GM23338 (cell line): Measurements from ENCODE around the gene GRIN2C. TPM values are rescaled to one million over a fixed set of nuclear protein-coding genes. Genes with fewer than 3 reads are reported as not detected.

Source experiments
- ATAC-seq: fragments of 200-7000 bp; cut with Tn5 transposase; 3 replicates; pipeline ENCODE4 v1.9.1; 2020
- DNase-seq: peaks from one replicate; pipeline ENCODE4 v3.0.0-alpha.2; 2015; ENCODE audit warnings: low spot score
- H2AFZ ChIP-seq: fragments of 200-600 bp; sonication (generic); 2 replicates; pipeline ENCODE4 v1.8.0; 2016; ENCODE audit warnings: antibody characterized with exemption, mild to moderate bottlenecking, moderate library complexity
- H3F3A ChIP-seq: fragments of 200-600 bp; sonication (generic); replicated peaks from 2 replicates; pipeline ENCODE4 v1.8.0; 2017; ENCODE audit warnings: antibody characterized with exemption, mixed run types, low read depth
- H3K27ac ChIP-seq: fragments of 200-600 bp; sonication (generic); 2 replicates; pipeline ENCODE4 v1.6.1; 2016; ENCODE audit warnings: low read depth
- H3K27me3 ChIP-seq: fragments of 200-600 bp; sonication (generic); 2 replicates; pipeline ENCODE4 v1.8.0; 2016; ENCODE audit warnings: mild to moderate bottlenecking, mixed run types, moderate library complexity; ENCODE audit not compliant: insufficient read depth
- H3K36me3 ChIP-seq: fragments of 200-600 bp; sonication (generic); 2 replicates; pipeline ENCODE4 v1.8.0; 2016; ENCODE audit warnings: mild to moderate bottlenecking; ENCODE audit not compliant: insufficient read depth
- H3K4me1 ChIP-seq: fragments of 200-600 bp; sonication (generic); 2 replicates; pipeline ENCODE4 v1.8.0; 2016; ENCODE audit warnings: mild to moderate bottlenecking, moderate library complexity; ENCODE audit not compliant: insufficient read depth
- H3K4me2 ChIP-seq: fragments of 200-600 bp; sonication (generic); 2 replicates; pipeline ENCODE4 v1.7.1; 2017; ENCODE audit warnings: mixed run types
- H3K4me3 ChIP-seq: fragments of 200-600 bp; sonication (generic); 2 replicates; pipeline ENCODE4 v1.6.1; 2016; ENCODE audit warnings: mixed run types
- H3K79me2 ChIP-seq: fragments of 200-600 bp; sonication (generic); replicated peaks from 2 replicates; pipeline ENCODE4 v1.8.0; 2017; ENCODE audit warnings: mild to moderate bottlenecking; ENCODE audit not compliant: insufficient read depth
- H3K9me2 ChIP-seq: fragments of 200-600 bp; sonication (generic); 2 replicates; pipeline ENCODE4 v1.8.0; 2017; ENCODE audit not compliant: insufficient read depth
- H4K20me1 ChIP-seq: fragments of 200-600 bp; sonication (generic); replicated peaks from 2 replicates; pipeline ENCODE4 v1.8.0; 2017; ENCODE audit warnings: mild to moderate bottlenecking; ENCODE audit not compliant: insufficient read depth
- H3K27ac Mint-ChIP-seq: 2 replicates; pipeline ENCODE4 v1.8.0; 2020; ENCODE audit warnings: inconsistent platforms, mild to moderate bottlenecking, moderate library complexity, mixed read lengths
- H3K27me3 Mint-ChIP-seq: 3 replicates; pipeline ENCODE4 v1.8.0; 2022; ENCODE audit warnings: low read depth, mild to moderate bottlenecking, moderate library complexity, mixed read lengths, inconsistent platforms; ENCODE audit not compliant: insufficient read depth, poor library complexity
- H3K36me3 Mint-ChIP-seq: 3 replicates; pipeline ENCODE4 v1.8.0; 2021; ENCODE audit warnings: low read depth, mild to moderate bottlenecking, inconsistent platforms, moderate library complexity, mixed read lengths
- H3K4me1 Mint-ChIP-seq: 3 replicates; pipeline ENCODE4 v1.8.0; 2020; ENCODE audit warnings: mild to moderate bottlenecking, inconsistent platforms, mixed read lengths
- H3K4me3 Mint-ChIP-seq: 3 replicates; pipeline ENCODE4 v1.8.0; 2021; ENCODE audit warnings: moderate library complexity, mild to moderate bottlenecking, inconsistent platforms, mixed read lengths
- H3K9me3 Mint-ChIP-seq: 3 replicates; pipeline ENCODE4 v1.8.0; 2020; ENCODE audit warnings: moderate library complexity, mild to moderate bottlenecking, inconsistent platforms, mixed read lengths
- EZH2 ChIP-seq: fragments of 200-600 bp; sonication (generic); IDR thresholded peaks from one replicate; pipeline ENCODE4 v1.8.0; 2017; ENCODE audit warnings: antibody characterized with exemption, mild to moderate bottlenecking, low read depth; ENCODE audit not compliant: unreplicated experiment
- NANOG ChIP-seq: IDR thresholded peaks from 2 replicates; pipeline ENCODE4 v1.6.1; 2016; ENCODE audit warnings: antibody characterized with exemption, borderline replicate concordance
- ZNF331 ChIP-seq: fragments of 250-450 bp; sonication (Bioruptor Pico); IDR thresholded peaks from 2 replicates; pipeline ENCODE4 v1.5.0; 2020; ENCODE audit warnings: low read depth, mild to moderate bottlenecking, moderate library complexity
- polyA plus RNA-seq: library from polyadenylated mRNA; unstranded; fragments of >200 nt; fragmentation: Nextera tagmentation; extraction: Ambion mirVana; gene quantifications from 2 replicates; pipeline ENCODE4 v1.2.1, GENCODE V29; 2016
- total RNA-seq: library from RNA; depleted of rRNA; stranded (reverse); fragments of >200 nt; shearing (Covaris generic); gene quantifications from 2 replicates; pipeline ENCODE4 v1.2.3, GENCODE V29; 2014
- TF ChIP-seq, protein P1 (sequence below): fragments of 250-450 bp; sonication (Bioruptor Pico); IDR thresholded peaks from 2 replicates; pipeline ENCODE4 v1.5.0; 2020; ENCODE audit warnings: mild to moderate bottlenecking, moderate library complexity
- TF ChIP-seq, protein P2 (sequence below), 2 experiments: fragments of 200-600 bp in 1 of 2; sonication (generic) in 1 of 2; conservative IDR thresholded peaks; 2 replicates each; pipeline versions ENCODE4 v1.5.1 to v1.6.1; 2016 to 2017; ENCODE audit warnings: antibody characterized with exemption in 2 of 2, low read depth in 2 of 2, mild to moderate bottlenecking in 2 of 2, moderate library complexity in 1 of 2

The GRIN2C gene
- total and polyA plus RNA-seq, 2 experiments from 2014 or later: 0.10 to 0.19 TPM

DNA sequence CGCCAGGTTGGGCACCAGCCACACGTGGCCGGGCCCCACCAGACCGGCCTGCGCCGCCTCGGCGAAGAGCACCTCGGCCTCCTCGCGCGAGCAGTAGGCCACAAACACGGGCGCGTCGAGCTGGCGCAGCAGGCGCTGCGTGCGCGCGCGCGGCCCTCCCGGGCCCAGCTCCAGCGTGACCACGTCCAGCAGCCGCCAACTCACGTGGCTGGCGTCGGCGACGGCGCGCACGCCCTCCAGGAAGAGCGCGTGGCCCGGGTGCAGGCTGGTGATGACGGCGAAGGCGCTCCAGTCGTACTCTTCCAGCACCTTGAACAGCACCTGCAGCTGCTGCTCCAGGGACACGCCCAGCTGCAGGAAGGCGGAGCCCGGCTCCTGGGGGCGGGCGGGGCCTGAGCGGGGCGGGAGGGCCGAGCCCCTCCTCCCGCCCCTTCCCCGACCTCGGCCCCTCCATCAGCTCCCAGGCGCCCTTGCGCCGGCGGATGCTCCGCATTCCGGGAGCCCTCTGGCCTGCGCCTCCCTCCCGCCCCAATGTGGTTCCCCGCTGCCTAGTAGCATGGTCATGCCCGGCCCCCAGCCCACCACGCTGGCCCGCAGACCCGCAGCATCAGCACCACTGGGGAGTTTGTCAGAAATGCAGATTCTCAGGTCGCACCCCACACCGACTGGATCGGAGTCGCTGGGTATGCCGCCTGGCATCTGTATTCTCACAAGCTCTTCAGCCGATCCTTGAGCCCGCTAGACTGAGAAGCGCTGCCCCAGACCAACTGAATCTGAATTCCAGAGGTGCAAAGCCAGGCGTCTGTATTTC lies 7.2 kb downstream of the GRIN2C start (continued):
- TF ChIP-seq, protein P1, sequence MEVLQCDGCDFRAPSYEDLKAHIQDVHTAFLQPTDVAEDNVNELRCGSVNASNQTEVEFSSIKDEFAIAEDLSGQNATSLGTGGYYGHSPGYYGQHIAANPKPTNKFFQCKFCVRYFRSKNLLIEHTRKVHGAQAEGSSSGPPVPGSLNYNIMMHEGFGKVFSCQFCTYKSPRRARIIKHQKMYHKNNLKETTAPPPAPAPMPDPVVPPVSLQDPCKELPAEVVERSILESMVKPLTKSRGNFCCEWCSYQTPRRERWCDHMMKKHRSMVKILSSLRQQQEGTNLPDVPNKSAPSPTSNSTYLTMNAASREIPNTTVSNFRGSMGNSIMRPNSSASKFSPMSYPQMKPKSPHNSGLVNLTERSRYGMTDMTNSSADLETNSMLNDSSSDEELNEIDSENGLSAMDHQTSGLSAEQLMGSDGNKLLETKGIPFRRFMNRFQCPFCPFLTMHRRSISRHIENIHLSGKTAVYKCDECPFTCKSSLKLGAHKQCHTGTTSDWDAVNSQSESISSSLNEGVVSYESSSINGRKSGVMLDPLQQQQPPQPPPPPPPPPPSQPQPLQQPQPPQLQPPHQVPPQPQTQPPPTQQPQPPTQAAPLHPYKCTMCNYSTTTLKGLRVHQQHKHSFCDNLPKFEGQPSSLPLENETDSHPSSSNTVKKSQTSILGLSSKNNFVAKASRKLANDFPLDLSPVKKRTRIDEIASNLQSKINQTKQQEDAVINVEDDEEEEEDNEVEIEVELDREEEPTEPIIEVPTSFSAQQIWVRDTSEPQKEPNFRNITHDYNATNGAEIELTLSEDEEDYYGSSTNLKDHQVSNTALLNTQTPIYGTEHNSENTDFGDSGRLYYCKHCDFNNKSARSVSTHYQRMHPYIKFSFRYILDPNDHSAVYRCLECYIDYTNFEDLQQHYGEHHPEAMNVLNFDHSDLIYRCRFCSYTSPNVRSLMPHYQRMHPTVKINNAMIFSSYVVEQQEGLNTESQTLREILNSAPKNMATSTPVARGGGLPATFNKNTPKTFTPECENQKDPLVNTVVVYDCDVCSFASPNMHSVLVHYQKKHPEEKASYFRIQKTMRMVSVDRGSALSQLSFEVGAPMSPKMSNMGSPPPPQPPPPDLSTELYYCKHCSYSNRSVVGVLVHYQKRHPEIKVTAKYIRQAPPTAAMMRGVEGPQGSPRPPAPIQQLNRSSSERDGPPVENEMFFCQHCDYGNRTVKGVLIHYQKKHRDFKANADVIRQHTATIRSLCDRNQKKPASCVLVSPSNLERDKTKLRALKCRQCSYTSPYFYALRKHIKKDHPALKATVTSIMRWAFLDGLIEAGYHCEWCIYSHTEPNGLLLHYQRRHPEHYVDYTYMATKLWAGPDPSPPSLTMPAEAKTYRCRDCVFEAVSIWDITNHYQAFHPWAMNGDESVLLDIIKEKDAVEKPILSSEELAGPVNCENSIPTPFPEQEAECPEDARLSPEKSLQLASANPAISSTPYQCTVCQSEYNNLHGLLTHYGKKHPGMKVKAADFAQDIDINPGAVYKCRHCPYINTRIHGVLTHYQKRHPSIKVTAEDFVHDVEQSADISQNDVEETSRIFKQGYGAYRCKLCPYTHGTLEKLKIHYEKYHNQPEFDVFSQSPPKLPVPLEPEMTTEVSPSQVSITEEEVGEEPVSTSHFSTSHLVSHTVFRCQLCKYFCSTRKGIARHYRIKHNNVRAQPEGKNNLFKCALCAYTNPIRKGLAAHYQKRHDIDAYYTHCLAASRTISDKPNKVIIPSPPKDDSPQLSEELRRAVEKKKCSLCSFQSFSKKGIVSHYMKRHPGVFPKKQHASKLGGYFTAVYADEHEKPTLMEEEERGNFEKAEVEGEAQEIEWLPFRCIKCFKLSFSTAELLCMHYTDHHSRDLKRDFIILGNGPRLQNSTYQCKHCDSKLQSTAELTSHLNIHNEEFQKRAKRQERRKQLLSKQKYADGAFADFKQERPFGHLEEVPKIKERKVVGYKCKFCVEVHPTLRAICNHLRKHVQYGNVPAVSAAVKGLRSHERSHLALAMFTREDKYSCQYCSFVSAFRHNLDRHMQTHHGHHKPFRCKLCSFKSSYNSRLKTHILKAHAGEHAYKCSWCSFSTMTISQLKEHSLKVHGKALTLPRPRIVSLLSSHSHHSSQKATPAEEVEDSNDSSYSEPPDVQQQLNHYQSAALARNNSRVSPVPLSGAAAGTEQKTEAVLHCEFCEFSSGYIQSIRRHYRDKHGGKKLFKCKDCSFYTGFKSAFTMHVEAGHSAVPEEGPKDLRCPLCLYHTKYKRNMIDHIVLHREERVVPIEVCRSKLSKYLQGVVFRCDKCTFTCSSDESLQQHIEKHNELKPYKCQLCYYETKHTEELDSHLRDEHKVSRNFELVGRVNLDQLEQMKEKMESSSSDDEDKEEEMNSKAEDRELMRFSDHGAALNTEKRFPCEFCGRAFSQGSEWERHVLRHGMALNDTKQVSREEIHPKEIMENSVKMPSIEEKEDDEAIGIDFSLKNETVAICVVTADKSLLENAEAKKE (CRISPR knock-in tag): no peak
- peak; percentile 39 for TF ChIP-seq EZH2

DNA sequence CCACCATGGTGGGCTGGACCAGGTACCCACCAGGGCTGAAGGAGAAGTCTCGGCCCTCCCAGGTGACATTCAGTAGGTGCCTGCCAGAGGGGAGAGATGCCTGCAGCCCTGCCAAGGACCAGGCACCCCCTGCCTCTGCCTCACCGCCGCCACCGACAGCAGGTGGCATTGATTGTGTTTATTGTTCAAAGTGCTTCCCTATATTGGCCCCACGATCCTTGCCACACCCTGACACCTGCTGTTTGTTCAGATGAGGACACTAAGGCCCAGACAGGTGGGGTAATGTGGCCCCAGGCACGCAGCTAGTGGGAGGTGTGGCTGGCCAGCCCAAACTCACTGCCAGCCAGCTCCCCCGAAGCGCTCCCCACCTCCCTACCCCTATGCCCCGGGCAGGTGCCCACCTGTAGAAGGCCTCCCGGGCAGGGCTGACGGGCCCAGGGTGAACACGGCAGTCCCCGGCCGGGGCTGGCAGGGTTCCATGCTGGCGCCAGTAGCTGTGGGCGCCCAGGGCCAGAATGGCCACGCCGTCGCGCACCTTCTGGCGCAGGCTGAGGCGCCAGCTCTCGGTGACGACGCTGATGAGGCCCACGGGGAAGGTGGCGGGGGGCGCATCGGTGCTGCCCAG lies 8.0 kb downstream of the GRIN2C start:
- Mint-ChIP-seq H3K4me3 (no peak overlapping the region), H3K4me1 (no peaks in the 10 kb centered on the region; the same call in 1 of the 3 replicates), H3K27me3 (peaks cover 70% of the 10 kb centered on the region), H3K27ac (no peak overlapping the region), H3K9me3 (no peaks in the 10 kb centered on the region), H3K36me3 (no peaks in the 10 kb centered on the region; the same call in 2 of the 3 replicates)
- Histone ChIP-seq H3K4me2 (peak overlapping the region; percentile 32; the same call in 1 of the 2 replicates), H3K79me2 (no peaks in the 10 kb centered on the region), H3K4me1 (peaks cover 8% of the 10 kb centered on the region), H2AFZ (no peak overlapping the region), H3F3A (no peaks in the 10 kb centered on the region), H3K36me3 (no peaks in the 10 kb centered on the region), H3K4me3 (peak overlapping the region; percentile 40; the same call in 1 of the 2 replicates), H3K27ac (no peak overlapping the region), H3K27me3 (peaks cover 92% of the 10 kb centered on the region), H4K20me1 (no peaks in the 10 kb centered on the region), H3K9me2 (no peaks in the 10 kb centered on the region)
- peak; percentile 3 for ATAC-seq
- DNase-seq: peak; percentile 25
- TF ChIP-seq ZNF331 (CRISPR knock-in tag): no peak
- TF ChIP-seq, protein P2, sequence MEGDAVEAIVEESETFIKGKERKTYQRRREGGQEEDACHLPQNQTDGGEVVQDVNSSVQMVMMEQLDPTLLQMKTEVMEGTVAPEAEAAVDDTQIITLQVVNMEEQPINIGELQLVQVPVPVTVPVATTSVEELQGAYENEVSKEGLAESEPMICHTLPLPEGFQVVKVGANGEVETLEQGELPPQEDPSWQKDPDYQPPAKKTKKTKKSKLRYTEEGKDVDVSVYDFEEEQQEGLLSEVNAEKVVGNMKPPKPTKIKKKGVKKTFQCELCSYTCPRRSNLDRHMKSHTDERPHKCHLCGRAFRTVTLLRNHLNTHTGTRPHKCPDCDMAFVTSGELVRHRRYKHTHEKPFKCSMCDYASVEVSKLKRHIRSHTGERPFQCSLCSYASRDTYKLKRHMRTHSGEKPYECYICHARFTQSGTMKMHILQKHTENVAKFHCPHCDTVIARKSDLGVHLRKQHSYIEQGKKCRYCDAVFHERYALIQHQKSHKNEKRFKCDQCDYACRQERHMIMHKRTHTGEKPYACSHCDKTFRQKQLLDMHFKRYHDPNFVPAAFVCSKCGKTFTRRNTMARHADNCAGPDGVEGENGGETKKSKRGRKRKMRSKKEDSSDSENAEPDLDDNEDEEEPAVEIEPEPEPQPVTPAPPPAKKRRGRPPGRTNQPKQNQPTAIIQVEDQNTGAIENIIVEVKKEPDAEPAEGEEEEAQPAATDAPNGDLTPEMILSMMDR (conservative IDR thresholded peaks at IDR 0.05; ENCODE audit: low read depth in 2 of 2): no peak
- TF ChIP-seq, protein P1 (CRISPR knock-in tag): no peak
- no peak for TF ChIP-seq NANOG
